ENCODE results near the gene SELPLG.
"Not testable (repeated sequence)": the region's sequence is repeated elsewhere in the genome, so short reads cannot be mapped to it uniquely, and the experiment has no call there.

The SELPLG gene

GRCh38 chr12:108633534-108634248, at the start of gene SELPLG:
Gene SELPLG, minus strand, starts transcription at chr12:108633894. Its CDS starts 9,587 bp downstream, at chr12:108624307.
- no peak for DNase-seq (ENCODE audit: low read depth in 2 of 2)

DNA sequence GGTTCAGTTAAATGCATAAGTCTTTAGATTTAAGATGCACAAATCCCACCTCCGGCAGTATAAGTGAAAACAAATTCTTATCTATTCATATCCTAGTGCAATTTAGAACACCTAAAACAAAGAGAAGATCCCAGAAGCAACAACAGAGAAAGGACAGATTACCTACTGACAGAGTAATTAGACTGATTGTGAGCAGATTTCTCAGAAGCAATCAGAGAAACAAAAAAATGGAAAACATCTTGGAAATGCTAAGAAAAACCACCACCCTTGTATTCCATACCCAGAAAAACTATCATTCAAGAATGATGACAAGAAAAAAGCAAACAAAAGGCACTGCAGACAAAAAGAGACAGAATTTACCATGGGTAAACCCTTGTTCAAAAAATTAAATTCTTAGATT, 47.6 kb upstream of the SELPLG start:
- DNase-seq (ENCODE audit: low read depth in 2 of 2) = no peak

DNA sequence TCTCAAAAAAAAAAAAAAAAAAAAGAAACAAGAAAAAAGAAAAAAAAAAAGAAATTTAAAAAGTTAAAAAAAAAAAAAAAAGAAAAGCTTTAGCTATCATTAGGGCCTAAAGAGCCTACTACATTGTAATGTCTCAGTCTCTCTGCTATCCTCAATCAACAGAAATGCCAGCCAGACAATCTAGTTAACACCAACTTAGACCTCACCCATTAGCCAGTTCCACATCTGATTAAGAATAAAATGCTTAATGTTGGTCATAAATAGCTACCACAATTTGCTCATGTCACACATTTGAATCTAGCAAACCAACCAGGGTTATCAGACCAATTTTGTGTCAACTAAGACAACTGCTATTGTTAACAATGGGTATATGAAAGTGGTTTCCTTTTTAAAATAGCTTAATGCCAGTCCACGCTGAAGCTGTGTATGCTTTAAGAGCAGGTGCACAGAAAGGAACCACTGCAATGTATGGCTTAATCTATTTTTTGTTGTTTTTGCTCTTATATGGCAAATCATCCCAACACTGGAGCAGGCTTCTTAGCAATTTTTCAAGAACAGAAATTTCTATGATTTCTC, 45.5 kb upstream of the SELPLG start:
- no peak for DNase-seq (ENCODE audit: low read depth in 2 of 2)

- DNase-seq (ENCODE audit: low read depth in 2 of 2) = no peak
Observed at GRCh38 chr12:108678104-108678730, 44.5 kb upstream of the SELPLG start.

GRCh38 chr12:108677381-108677780, 43.7 kb upstream of the SELPLG start:
- DNase-seq (ENCODE audit: low read depth in 2 of 2) = no peak

- DNase-seq (ENCODE audit: low read depth in 2 of 2) = no peak
Observed at GRCh38 chr12:108676707-108677106, 43.0 kb upstream of the SELPLG start.

- DNase-seq (ENCODE audit: low read depth in 2 of 2) = no peak
Observed at GRCh38 chr12:108675792-108676191, 42.1 kb upstream of the SELPLG start.

- no peak for DNase-seq (ENCODE audit: low read depth in 2 of 2)
Observed at GRCh38 chr12:108672054-108672453, 38.4 kb upstream of the SELPLG start.

- no peak for DNase-seq (ENCODE audit: low read depth in 2 of 2)
Observed at GRCh38 chr12:108671110-108671509, 37.4 kb upstream of the SELPLG start.

- no peak for DNase-seq (ENCODE audit: low read depth in 2 of 2)
Observed at GRCh38 chr12:108670066-108670631, 36.5 kb upstream of the SELPLG start.

DNA sequence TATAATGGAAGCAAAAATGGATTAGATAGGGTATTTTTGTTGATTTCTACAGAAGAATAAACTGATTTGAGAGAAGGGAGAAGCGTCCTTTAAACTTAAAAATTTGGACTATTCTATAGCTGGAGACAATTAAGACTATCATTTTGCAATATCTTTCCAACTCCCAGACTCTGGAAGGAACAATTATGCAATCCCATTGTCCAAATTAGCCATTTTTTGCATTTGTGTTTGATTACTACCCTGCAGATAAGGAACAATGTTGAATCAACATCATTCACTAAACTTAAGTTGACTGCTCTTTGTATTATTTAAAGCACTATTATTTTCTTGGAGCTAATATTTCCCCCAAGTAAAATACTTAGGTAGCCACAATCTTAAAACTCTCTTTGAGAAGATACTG, 34.8 kb upstream of the SELPLG start:
- no peak for DNase-seq (ENCODE audit: low read depth in 2 of 2)

GRCh38 chr12:108668063-108668462, 34.4 kb upstream of the SELPLG start:
- DNase-seq (ENCODE audit: low read depth in 2 of 2) = no peak

- DNase-seq (ENCODE audit: low read depth in 2 of 2) = no peak
Observed at GRCh38 chr12:108667349-108667748, 33.7 kb upstream of the SELPLG start.

- no peak for DNase-seq (ENCODE audit: low read depth in 2 of 2)
Observed at GRCh38 chr12:108666401-108666881, 32.7 kb upstream of the SELPLG start.

DNA sequence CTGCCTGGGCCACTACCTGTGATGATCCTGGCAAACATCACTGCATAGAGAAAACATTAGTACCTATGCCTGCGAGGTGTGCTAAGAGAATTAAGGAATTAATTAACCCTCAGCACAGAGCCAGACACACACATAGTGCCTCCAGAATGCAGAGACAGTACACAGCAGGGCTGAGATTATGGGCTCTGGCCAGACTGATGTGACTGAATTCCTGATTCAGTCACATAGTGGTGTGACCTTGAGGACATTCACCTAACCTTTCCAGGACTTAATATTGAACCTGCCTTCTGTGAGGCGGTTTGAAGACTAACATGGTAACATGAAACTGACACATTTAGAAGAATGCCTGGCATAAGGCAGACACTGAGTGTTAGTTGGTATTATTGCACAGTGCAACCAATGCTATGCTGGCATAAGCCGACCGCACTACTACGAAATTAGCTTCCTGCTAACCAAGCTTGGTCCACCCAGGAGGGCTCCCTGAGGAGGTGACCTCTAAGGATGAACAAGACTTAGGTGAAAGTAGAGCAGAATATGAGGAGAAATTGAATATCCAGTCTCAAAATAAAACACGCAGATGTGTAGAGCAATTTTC, 32.0 kb upstream of the SELPLG start:
- no peak for DNase-seq (ENCODE audit: low read depth in 2 of 2)

DNA sequence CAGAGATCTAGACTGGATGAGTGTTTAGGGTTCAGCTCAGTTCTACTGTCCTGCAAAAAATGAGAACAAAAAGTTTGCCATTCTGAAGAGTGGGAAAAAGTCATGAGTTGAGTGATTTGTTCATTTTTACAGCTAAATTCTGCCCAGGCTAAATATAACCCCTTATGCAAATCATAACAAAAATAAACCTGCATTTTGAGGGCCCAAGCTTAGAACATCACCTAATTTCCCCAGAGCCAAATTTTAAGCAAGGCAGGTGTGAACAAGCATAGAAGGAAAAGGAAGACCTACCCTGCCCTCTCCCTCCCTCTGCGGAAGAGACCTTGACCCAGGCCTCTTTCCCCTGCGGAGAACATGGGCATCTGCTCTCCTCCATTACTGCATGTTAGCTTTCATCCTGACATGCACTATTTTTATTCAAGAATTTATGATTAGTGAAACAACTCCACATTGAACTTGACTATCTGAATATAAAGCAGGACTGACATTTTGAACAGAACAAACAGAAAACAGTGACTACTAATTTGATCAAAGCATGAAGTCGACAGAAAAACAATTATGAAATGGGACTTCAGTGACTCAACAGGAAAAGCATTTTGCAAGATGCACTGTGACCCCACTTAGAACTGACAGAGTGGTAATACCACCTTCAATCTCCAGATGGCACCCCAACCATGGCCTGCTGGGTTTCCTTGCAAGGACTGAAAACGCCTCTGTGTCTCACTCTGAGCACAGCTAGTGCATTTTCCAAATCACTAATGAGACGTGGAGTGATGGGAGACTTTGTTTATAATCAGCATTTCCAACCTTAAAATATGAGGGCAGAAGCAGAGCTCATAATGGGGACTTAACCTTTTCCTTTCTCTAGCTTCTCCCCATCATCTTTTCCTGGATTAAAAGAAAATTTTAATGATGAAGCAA, 30.9 kb upstream of the SELPLG start:
- peak; percentile 78 to 80 for DNase-seq (ENCODE audit: low read depth in 2 of 2)

GRCh38 chr12:108663324-108664015, 29.8 kb upstream of the SELPLG start:
- DNase-seq (ENCODE audit: low read depth in 2 of 2) = no peak

GRCh38 chr12:108658115-108658514, 24.4 kb upstream of the SELPLG start:
- not testable (repeated sequence) for DNase-seq (ENCODE audit: low read depth in 2 of 2)

- DNase-seq (ENCODE audit: low read depth in 2 of 2) = no peak
Observed at GRCh38 chr12:108657130-108657745, 23.5 kb upstream of the SELPLG start.

DNA sequence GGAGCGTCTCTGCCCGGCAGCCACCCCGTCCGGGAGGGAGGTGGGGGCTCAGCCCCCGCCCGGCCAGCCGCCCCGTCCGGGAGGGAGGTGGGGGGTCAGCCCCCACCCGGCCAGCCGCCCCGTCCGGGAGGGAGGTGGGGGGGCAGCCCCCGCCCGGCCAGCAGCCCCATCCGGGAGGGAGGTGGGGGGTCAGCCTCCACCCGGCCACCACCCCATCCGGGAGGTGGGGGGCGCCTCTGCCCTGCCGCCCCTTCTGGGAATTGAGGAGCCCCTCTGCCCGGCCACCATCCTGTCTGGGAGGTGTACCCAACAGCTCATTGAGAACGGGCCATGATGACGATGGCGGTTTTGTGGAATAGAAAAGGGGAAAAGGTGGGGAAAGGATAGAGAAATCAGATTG, 22.6 kb upstream of the SELPLG start:
- DNase-seq (ENCODE audit: low read depth in 2 of 2) = not testable (repeated sequence)
